SH-SY5Y (cell line): ENCODE results near the gene INSR.

Experiments
- GATA2 ChIP-seq: IDR thresholded peaks from 2 replicates; pipeline ENCODE4 v1.6.1; 2011; ENCODE audit warnings: mild to moderate bottlenecking, low read depth, low read length
- GATA3 ChIP-seq: IDR thresholded peaks from 2 replicates; pipeline ENCODE4 v1.6.1; 2011; ENCODE audit warnings: low read depth, mild to moderate bottlenecking, low read length, moderate library complexity

- TF ChIP-seq GATA3: no peak
- TF ChIP-seq GATA2: no peak
These were observed 76.4 kb downstream of the INSR start for GRCh38 chr19:7217861-7218260.
